AG09309 (cell line): Measurements from ENCODE around the gene ITPA.

ENCODE experiments used
- DNase-seq: peaks from one replicate; pipeline ENCODE4 v3.0.0-alpha.2; 2010; ENCODE audit warnings: low read depth
- H3K4me3 ChIP-seq: 2 replicates; pipeline ENCODE4 v1.5.1; 2011; ENCODE audit warnings: mild to moderate bottlenecking, low read depth, low read length, moderate library complexity; ENCODE audit not compliant: control insufficient read depth
- TF ChIP-seq, protein P1 (sequence below): IDR thresholded peaks from 2 replicates; pipeline ENCODE4 v1.5.1; 2011; ENCODE audit warnings: mild to moderate bottlenecking, low read depth, low read length, inconsistent platforms; ENCODE audit not compliant: insufficient read depth, control insufficient read depth; ENCODE audit errors: missing control alignments

Gene ITPA

DNA sequence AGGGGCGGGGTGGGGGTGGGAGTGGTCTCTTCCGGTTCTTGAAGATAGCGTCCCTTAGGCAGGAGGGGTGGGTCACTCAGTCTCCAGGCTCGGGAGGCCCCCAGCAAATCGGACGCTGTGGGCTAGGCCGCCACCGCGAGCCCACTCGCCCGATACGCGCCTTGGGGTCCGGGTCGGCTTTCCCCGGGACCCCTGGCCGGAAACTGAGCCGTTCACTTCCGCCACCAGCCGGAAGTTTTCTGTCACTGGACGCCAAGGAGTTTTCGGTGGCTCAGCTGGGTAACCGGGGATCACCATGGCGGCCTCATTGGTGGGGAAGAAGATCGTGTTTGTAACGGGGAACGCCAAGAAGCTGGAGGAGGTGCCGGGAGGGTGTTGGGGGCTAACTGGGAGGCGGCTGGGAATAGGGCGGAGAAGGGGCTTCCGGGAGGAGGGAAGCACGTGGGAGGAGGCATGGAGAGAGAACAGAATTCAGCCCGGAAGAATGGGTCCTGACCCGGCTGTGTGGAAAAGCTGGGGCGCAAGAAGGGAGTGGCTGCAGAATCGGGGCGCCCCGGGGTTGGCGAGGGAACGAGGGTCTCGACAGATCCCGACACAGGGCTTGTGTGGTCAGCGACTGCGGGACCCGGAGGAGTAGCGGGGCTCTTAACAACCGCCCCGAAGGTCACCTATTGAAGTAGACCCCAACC is at the start of gene ITPA:
TSS of gene ITPA (plus strand) at position 242 of the 689 bp plus-strand sequence. CDS start at position 296, 54 bp downstream.
- TF ChIP-seq, protein P1, sequence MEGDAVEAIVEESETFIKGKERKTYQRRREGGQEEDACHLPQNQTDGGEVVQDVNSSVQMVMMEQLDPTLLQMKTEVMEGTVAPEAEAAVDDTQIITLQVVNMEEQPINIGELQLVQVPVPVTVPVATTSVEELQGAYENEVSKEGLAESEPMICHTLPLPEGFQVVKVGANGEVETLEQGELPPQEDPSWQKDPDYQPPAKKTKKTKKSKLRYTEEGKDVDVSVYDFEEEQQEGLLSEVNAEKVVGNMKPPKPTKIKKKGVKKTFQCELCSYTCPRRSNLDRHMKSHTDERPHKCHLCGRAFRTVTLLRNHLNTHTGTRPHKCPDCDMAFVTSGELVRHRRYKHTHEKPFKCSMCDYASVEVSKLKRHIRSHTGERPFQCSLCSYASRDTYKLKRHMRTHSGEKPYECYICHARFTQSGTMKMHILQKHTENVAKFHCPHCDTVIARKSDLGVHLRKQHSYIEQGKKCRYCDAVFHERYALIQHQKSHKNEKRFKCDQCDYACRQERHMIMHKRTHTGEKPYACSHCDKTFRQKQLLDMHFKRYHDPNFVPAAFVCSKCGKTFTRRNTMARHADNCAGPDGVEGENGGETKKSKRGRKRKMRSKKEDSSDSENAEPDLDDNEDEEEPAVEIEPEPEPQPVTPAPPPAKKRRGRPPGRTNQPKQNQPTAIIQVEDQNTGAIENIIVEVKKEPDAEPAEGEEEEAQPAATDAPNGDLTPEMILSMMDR: no peak
- peak within 1 kb of the TSS; percentile 89 for H3K4me3 ChIP-seq
- no peak for DNase-seq

GRCh38 chr20:3160418-3160817 is 48.9 kb upstream of the ITPA start:
- TF ChIP-seq, protein P1: no peak
- H3K4me3 ChIP-seq: no peak overlapping the region
- DNase-seq: no peak

- H3K4me3 ChIP-seq: no peak overlapping the region
- TF ChIP-seq, protein P1: no peak
- no peak for DNase-seq
Observed at GRCh38 chr20:3161316-3162079, 47.8 kb upstream of the ITPA start.

DNA sequence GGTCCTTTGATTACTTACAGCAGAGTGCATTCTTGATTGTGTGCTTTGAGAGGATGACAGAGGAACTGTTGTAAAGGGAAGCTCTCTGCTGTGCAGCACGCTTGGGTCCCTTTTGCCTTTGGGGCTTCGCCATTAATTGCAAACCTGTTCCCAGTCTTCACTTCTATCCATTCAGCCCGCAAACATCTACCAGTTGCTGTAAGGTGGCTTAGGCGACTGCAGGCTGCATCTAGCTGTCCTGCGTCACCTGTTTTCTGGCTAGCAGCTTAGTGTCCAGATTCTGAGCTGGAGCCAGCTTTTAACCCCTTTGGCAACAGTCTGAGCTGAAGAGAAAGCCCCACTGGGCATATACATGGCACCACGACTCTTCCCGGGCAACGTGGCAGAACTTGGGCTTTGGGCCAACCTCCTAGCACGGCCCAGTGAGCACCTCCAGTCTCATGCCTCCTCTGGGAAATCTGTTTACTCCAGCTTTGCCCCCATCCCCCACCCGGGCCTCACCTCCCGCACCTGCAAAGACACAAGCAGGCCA is 47.2 kb upstream of the ITPA start:
- TF ChIP-seq, protein P1: no peak
- DNase-seq: no peak

DNA sequence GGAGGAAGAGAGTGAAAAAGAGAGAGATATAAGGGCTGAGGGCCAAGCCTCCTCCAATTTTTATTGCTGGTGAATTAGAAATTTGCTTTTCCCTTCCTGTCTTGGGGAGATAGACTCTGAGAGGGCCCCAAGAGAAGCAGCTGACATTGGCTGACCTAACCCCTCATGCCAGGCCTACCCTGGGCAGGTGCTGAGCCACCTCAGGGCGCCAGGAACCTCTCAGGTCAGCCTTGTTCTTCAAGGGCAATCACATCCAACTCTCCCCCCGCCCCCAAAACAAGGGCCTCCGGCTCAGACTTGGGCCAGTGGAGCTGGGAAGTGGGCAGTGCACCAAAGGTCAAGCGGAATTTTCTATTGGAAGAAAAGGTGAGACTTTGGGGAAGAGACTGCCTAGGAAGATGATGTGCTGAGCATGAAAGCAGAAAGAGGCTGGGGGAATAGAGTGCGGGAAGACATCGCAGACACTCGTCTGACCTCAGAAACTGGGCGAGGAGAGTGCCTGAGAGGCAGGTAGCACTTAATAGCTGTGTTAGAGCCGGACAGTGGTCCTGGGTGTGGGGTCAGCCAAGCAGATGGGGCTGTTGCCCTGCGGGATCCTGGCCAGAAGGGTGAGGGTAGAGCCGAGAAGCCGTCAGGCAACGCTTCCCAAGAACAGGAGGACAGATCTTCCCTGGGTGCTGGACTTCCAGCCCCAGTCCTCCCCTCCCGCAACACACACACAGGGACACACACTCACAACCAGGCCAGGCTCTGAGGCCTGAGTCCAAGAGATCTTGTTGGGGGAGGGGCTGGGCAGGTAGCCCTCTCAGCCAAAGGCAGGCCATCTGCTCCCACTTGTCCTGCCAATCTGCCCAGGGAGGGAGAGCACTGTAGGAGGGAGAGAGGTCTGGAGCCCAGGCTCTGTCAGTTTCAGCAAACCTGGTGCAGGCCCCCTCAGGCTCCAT is 45.9 kb upstream of the ITPA start:
- no peak overlapping the region for H3K4me3 ChIP-seq
- TF ChIP-seq, protein P1: no peak
- no peak for DNase-seq

More for the DNA sequence above, 47.2 kb upstream of the ITPA start:
- no peak overlapping the region for H3K4me3 ChIP-seq
